Esophagus squamous epithelium (tissue), 4 donors: ENCODE measurements around the gene PSMD13.

Experiments
- POLR2A ChIP-seq, 4 donors: fragments of 450-650 bp; IDR thresholded peaks; one replicate each; pipeline ENCODE4 v1.6.1; 2017; ENCODE audit warnings: antibody characterized with exemption in 4 of 4, mild to moderate bottlenecking in 4 of 4, moderate library complexity in 3 of 4
- TF ChIP-seq, protein P1 (sequence below), 6 experiments: fragments of 450-650 bp in 4 of 6; fragments of 200-600 bp in 2 of 6; sonication (generic) in 2 of 6; IDR thresholded peaks; one replicate each; pipeline ENCODE4 v1.5.1; 2016 to 2019; ENCODE audit warnings: antibody characterized with exemption in 6 of 6, mild to moderate bottlenecking in 4 of 6, moderate library complexity in 4 of 6

GRCh38 chr11:207863-208180 is 29.0 kb upstream of the PSMD13 start:
- TF ChIP-seq, protein P1, sequence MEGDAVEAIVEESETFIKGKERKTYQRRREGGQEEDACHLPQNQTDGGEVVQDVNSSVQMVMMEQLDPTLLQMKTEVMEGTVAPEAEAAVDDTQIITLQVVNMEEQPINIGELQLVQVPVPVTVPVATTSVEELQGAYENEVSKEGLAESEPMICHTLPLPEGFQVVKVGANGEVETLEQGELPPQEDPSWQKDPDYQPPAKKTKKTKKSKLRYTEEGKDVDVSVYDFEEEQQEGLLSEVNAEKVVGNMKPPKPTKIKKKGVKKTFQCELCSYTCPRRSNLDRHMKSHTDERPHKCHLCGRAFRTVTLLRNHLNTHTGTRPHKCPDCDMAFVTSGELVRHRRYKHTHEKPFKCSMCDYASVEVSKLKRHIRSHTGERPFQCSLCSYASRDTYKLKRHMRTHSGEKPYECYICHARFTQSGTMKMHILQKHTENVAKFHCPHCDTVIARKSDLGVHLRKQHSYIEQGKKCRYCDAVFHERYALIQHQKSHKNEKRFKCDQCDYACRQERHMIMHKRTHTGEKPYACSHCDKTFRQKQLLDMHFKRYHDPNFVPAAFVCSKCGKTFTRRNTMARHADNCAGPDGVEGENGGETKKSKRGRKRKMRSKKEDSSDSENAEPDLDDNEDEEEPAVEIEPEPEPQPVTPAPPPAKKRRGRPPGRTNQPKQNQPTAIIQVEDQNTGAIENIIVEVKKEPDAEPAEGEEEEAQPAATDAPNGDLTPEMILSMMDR (IDR thresholded peaks at IDR 0.05) = no peak
- TF ChIP-seq POLR2A (IDR thresholded peaks at IDR 0.05) = no peak
